Loucy (cell line): ENCODE measurements around the gene CHKB.
A peak's percentile ranks its signal among the peaks of the same experiment; 100 is the strongest.

ENCODE experiments used
- CTCF ChIP-seq: fragments of 200-600 bp; sonication (generic); conservative IDR thresholded peaks from 2 replicates; pipeline ENCODE4 v1.5.1; 2014; ENCODE audit warnings: mild to moderate bottlenecking, antibody characterized with exemption, low read length
- EZH2phosphoT487 ChIP-seq: fragments of 200-600 bp; IDR thresholded peaks from 2 replicates; pipeline ENCODE4 v1.6.1; 2018; ENCODE audit warnings: antibody characterized with exemption, mild to moderate bottlenecking, moderate library complexity, borderline replicate concordance

GRCh38 chr22:50620593-50621355, 38.1 kb upstream of the CHKB start:
- peak; percentile 67 for TF ChIP-seq CTCF
- no peak for TF ChIP-seq EZH2phosphoT487
